Astrocyte (in vitro differentiated cells and primary cell): Measurements from ENCODE around the gene IMPG1. TPM values are rescaled to one million over a fixed set of nuclear protein-coding genes. Genes with fewer than 3 reads are reported as not detected.

Experiments
- DNase-seq: peaks from one replicate; pipeline ENCODE4 v3.0.0-alpha.2; 2010; ENCODE audit warnings: low read depth
- FAIRE-seq: peaks from 2 replicates; lab custom pipeline; 2011; peaks lifted over from hg19 to GRCh38; lab: Jason Lieb, UNC
- H2AFZ ChIP-seq: 2 replicates; pipeline ENCODE4 v1.6.0; 2012; ENCODE audit warnings: low read depth, low read length, inconsistent platforms
- H3K27ac ChIP-seq: 2 replicates; pipeline ENCODE4 v1.5.1; 2011; ENCODE audit warnings: low read depth, low read length, inconsistent platforms
- H3K27me3 ChIP-seq: 2 replicates; pipeline ENCODE4 v1.6.0; 2011; ENCODE audit warnings: low read length, inconsistent platforms; ENCODE audit not compliant: insufficient read depth
- H3K36me3 ChIP-seq: 2 replicates; pipeline ENCODE4 v1.5.1; 2011; ENCODE audit warnings: low read length, inconsistent platforms; ENCODE audit not compliant: insufficient read depth
- H3K4me1 ChIP-seq: 2 replicates; pipeline ENCODE4 v1.5.1; 2011; ENCODE audit warnings: low read length, inconsistent platforms; ENCODE audit not compliant: insufficient read depth
- H3K4me2 ChIP-seq: 2 replicates; pipeline ENCODE4 v1.6.0; 2012; ENCODE audit warnings: low read length, inconsistent platforms
- H3K4me3 ChIP-seq: 2 replicates; pipeline ENCODE4 v1.5.1; 2011; ENCODE audit warnings: low read depth, mild to moderate bottlenecking, low read length, inconsistent platforms; ENCODE audit not compliant: insufficient read depth
- H3K79me2 ChIP-seq: 2 replicates; pipeline ENCODE4 v1.6.0; 2012; ENCODE audit warnings: mild to moderate bottlenecking, low read length, inconsistent platforms; ENCODE audit not compliant: insufficient read depth
- H3K9ac ChIP-seq: 2 replicates; pipeline ENCODE4 v1.6.0; 2012; ENCODE audit warnings: mild to moderate bottlenecking, low read length, inconsistent platforms
- H3K9me3 ChIP-seq: 2 replicates; pipeline ENCODE4 v1.5.1; 2012; ENCODE audit warnings: low read depth, mild to moderate bottlenecking, low read length, inconsistent platforms; ENCODE audit not compliant: insufficient read depth
- H4K20me1 ChIP-seq: 2 replicates; pipeline ENCODE4 v1.6.0; 2012; ENCODE audit warnings: low read length, inconsistent platforms; ENCODE audit not compliant: insufficient read depth
- H3K27ac Mint-ChIP-seq: one replicate; pipeline ENCODE4 v1.8.0; 2021; ENCODE audit warnings: mild to moderate bottlenecking, mixed read lengths; ENCODE audit not compliant: unreplicated experiment
- H3K27me3 Mint-ChIP-seq: one replicate; pipeline ENCODE4 v1.8.0; 2021; ENCODE audit warnings: low read depth, mixed read lengths; ENCODE audit not compliant: unreplicated experiment
- H3K36me3 Mint-ChIP-seq: one replicate; pipeline ENCODE4 v1.8.0; 2021; ENCODE audit warnings: low read depth, mixed read lengths; ENCODE audit not compliant: unreplicated experiment
- H3K4me1 Mint-ChIP-seq: one replicate; pipeline ENCODE4 v1.8.0; 2021; ENCODE audit warnings: low read depth, mixed read lengths; ENCODE audit not compliant: unreplicated experiment
- H3K4me3 Mint-ChIP-seq: one replicate; pipeline ENCODE4 v1.8.0; 2021; ENCODE audit warnings: mild to moderate bottlenecking, moderate library complexity, mixed read lengths; ENCODE audit not compliant: unreplicated experiment
- H3K9me3 Mint-ChIP-seq: one replicate; pipeline ENCODE4 v1.8.0; 2021; ENCODE audit warnings: mild to moderate bottlenecking, mixed read lengths; ENCODE audit not compliant: unreplicated experiment
- CTCF ChIP-seq: IDR thresholded peaks from 2 replicates; pipeline ENCODE4 v1.5.1; 2011; ENCODE audit warnings: low read depth, mild to moderate bottlenecking, inconsistent platforms, low read length, moderate library complexity; ENCODE audit not compliant: insufficient read depth
- EZH2 ChIP-seq: IDR thresholded peaks from 2 replicates; pipeline ENCODE4 v1.6.1; 2012; ENCODE audit warnings: mild to moderate bottlenecking, low read length, inconsistent platforms; ENCODE audit not compliant: insufficient read depth
- total RNA-seq: library from RNA; stranded (reverse); gene quantifications from 2 replicates; pipeline ENCODE4 v1.2.1, GENCODE V29; 2021

IMPG1 gene
- total RNA-seq, 1 donor from 2014 or later = not detected

GRCh38 chr6:76004202-76004601 is 68.3 kb downstream of the IMPG1 start:
- H2AFZ ChIP-seq = no peak overlapping the region
- H3K36me3 ChIP-seq = no peaks in the 10 kb centered on the region
- no peaks in the 10 kb centered on the region for H4K20me1 ChIP-seq
- Mint-ChIP-seq H3K4me1 (no peaks in the 10 kb centered on the region), H3K36me3 (no peaks in the 10 kb centered on the region), H3K4me3 (no peak overlapping the region), H3K27ac (no peak overlapping the region), H3K9me3 (peaks cover 2% of the 10 kb centered on the region), H3K27me3 (no peaks in the 10 kb centered on the region)
- H3K79me2 ChIP-seq = no peaks in the 10 kb centered on the region
- no peak overlapping the region for H3K27ac ChIP-seq
- H3K4me1 ChIP-seq = no peaks in the 10 kb centered on the region
- H3K27me3 ChIP-seq = no peaks in the 10 kb centered on the region
- no peak overlapping the region for H3K4me2 ChIP-seq
- H3K4me3 ChIP-seq = no peak overlapping the region
- H3K9ac ChIP-seq = no peak overlapping the region
- no peaks in the 10 kb centered on the region for H3K9me3 ChIP-seq
- DNase-seq (no peak), FAIRE-seq (no peak)
- TF ChIP-seq EZH2 = no peak
- no peak for TF ChIP-seq CTCF

GRCh38 chr6:76003686-76004085 is 68.8 kb downstream of the IMPG1 start:
- H3K9ac ChIP-seq = no peak overlapping the region
- H3K4me1 ChIP-seq = no peaks in the 10 kb centered on the region
- no peak overlapping the region for H3K4me2 ChIP-seq
- no peaks in the 10 kb centered on the region for H3K9me3 ChIP-seq
- DNase-seq = no peak
- H2AFZ ChIP-seq = no peak overlapping the region
- no peaks in the 10 kb centered on the region for H3K36me3 ChIP-seq
- no peaks in the 10 kb centered on the region for H3K27me3 Mint-ChIP-seq
- TF ChIP-seq CTCF = no peak
- no peak for TF ChIP-seq EZH2
- H3K4me3 ChIP-seq = no peak overlapping the region
- peaks cover 2% of the 10 kb centered on the region for H3K9me3 Mint-ChIP-seq
- no peaks in the 10 kb centered on the region for H3K36me3 Mint-ChIP-seq
- H3K27me3 ChIP-seq = no peaks in the 10 kb centered on the region
- H3K4me3 Mint-ChIP-seq = no peak overlapping the region
- no peak overlapping the region for H3K27ac ChIP-seq
- H3K79me2 ChIP-seq = no peaks in the 10 kb centered on the region
- H3K27ac Mint-ChIP-seq = no peak overlapping the region
- no peaks in the 10 kb centered on the region for H3K4me1 Mint-ChIP-seq
- no peaks in the 10 kb centered on the region for H4K20me1 ChIP-seq
- no peak for FAIRE-seq

- TF ChIP-seq CTCF (no peak), EZH2 (no peak)
- no peak for FAIRE-seq
Measured at GRCh38 chr6:76003113-76003512, 69.3 kb downstream of the IMPG1 start.

More at GRCh38 chr6:76003113-76003512, 69.3 kb downstream of the IMPG1 start:
- Mint-ChIP-seq H3K9me3 (peaks cover 2% of the 10 kb centered on the region), H3K4me3 (no peak overlapping the region), H3K27ac (no peak overlapping the region), H3K36me3 (no peaks in the 10 kb centered on the region), H3K27me3 (no peaks in the 10 kb centered on the region), H3K4me1 (peaks cover 3% of the 10 kb centered on the region)
- no peaks in the 10 kb centered on the region for H3K36me3 ChIP-seq
- no peaks in the 10 kb centered on the region for H3K4me1 ChIP-seq
- H3K79me2 ChIP-seq = no peaks in the 10 kb centered on the region
- no peaks in the 10 kb centered on the region for H3K27me3 ChIP-seq
- H3K27ac ChIP-seq = no peak overlapping the region
- H3K4me3 ChIP-seq = no peak overlapping the region
- H3K9ac ChIP-seq = no peak overlapping the region
- no peak overlapping the region for H3K4me2 ChIP-seq
- no peaks in the 10 kb centered on the region for H3K9me3 ChIP-seq
- no peak overlapping the region for H2AFZ ChIP-seq
- DNase-seq = no peak
- H4K20me1 ChIP-seq = no peaks in the 10 kb centered on the region
